Activated gamma-delta T cell treated with Interleukin-2 at 50 U/mL for 16 hours (primary cell): ENCODE data around the gene NEU1.
"Not testable (repeated sequence)": the region's sequence is repeated elsewhere in the genome, so short reads cannot be mapped to it uniquely, and the experiment has no call there.

Experiments used
- DNase-seq: peaks from one replicate; pipeline ENCODE4 v3.0.0-alpha.2; 2020

Gene NEU1

DNA sequence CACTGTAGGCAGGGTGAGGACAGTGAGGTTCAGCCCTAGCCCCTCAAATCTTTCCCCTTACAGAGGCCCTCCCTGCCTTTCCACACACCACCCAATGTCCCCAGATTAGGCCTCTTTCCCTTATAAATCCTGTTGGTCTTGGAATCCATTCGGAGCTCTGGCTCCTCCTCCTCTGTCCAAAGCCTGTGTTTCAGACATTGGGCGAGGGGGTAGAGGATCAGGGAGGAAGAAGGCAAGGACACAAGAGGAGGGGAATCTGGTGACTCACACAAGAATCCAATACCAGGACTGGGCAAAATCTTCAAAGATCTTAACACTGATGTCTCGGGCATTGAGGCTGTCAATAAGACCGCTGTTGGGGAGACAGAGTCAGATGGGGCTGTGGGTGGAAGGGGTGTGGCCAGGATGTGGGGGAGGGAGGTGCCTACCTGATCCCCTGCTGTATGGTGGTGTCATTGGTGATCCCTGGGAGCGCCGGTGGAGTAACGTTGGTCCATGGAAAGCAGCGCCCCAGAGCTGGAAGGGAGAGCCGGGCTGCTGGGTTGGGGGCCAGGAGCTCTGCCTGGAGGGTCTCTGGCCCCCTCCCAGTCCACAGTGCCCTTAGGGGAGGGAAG lies 8.5 kb upstream of the NEU1 start:
- DNase-seq, result no peak

- DNase-seq, result no peak
These were observed 7.8 kb upstream of the NEU1 start for GRCh38 chr6:31870385-31870921.

GRCh38 chr6:31869343-31869742 lies 6.7 kb upstream of the NEU1 start:
- DNase-seq, result no peak

- not testable (repeated sequence) for DNase-seq
These were observed 6.0 kb upstream of the NEU1 start for GRCh38 chr6:31868658-31868971.

GRCh38 chr6:31865205-31866118 lies 2.8 kb upstream of the NEU1 start:
- no peak for DNase-seq

DNA sequence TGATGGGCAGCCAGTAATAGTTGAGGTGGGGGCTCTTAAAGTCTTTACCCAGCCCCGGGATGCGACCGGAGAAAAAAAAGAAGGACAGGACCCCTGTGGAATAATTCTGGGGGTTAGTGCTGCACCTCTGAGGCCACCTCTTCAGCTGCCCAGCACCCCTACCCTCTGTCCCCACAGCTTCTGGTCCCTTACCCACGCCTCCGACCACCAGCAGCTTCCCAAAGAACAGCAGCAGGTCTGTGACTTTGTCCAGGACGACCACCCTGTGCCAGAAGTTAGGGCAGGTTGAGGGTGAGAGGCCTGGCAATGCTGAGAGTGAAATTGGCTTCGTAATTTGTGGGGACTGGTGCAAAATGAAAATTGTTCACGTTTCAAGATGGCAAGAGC lies 2.2 kb upstream of the NEU1 start:
- DNase-seq, result no peak

DNA sequence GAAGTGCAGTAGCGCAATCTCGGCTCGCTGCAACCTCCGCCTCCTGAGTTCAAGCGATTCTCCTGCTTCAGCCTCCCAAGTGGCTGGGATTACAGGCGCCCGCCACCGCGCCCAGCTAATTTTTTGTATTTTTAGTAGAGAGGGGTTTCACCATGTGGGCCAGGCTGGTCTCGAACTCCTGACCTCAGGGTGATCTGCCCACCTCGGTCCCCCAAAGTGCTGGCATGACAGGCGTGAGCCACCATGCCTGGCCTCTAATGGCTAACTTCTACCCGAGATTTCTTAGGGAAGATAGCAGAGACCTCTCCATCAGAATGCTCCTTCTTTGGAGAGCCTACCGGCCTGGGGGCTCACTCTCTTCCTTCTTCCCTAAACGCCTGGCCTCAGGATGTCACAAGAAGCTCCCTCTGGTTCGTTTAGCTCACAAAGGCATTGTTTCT lies 1.5 kb upstream of the NEU1 start:
- not testable (repeated sequence) for DNase-seq

- no peak for DNase-seq
These were observed 690 bp downstream of the NEU1 start for GRCh38 chr6:31861919-31862343.

- no peak for DNase-seq
These were observed 1.5 kb downstream of the NEU1 start for GRCh38 chr6:31861150-31861549.

GRCh38 chr6:31860349-31860748 lies 2.3 kb downstream of the NEU1 start:
- no peak for DNase-seq

DNA sequence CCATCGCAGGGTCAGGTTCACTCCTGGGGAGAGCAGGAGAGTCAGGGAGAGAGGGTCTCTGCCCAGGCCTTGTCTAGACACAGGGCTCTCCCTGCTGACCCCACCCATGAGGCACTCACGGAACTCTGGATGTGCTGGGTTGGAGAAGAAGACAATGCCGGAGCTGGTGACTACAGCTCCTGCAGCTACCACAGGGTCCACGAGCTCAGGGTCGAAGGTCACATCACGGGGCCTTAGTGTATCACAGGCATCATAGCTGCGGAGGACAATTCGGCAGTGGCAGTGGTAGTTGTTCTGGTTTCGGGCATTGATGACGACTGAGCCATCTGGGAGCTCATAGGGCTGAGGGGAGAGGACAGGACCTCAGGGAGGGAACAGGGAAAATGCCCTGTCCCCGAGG lies 2.7 kb downstream of the NEU1 start:
- no peak for DNase-seq

- no peak for DNase-seq
These were observed 3.9 kb downstream of the NEU1 start for GRCh38 chr6:31858707-31859106.

DNA sequence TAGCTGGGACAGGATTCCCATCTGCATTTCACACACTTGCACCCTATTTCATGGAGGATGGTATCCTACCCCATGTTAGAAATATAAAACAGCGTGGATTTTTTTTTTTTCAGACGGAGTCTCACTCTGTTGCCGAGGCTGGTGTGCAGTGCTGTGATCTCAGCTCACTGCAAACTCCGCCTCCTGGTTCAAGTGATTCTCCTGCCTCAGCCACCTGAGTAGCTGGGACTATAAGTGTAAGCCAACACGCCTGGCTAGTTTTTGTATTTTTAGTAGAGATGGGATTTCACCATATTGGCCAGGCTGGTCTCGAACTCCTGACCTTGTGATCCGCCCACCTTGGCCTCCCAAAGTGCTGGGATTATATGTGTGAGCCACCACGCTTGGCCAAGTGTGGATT lies 4.8 kb downstream of the NEU1 start:
- not testable (repeated sequence) for DNase-seq

GRCh38 chr6:31851980-31852718 lies 10.5 kb downstream of the NEU1 start:
- DNase-seq, result not testable (repeated sequence)

GRCh38 chr6:31851485-31851832 lies 11.2 kb downstream of the NEU1 start:
- no peak for DNase-seq

- no peak for DNase-seq
These were observed 11.7 kb downstream of the NEU1 start for GRCh38 chr6:31850765-31851484.

- no peak for DNase-seq
These were observed 15.2 kb downstream of the NEU1 start for GRCh38 chr6:31847276-31847978.

DNA sequence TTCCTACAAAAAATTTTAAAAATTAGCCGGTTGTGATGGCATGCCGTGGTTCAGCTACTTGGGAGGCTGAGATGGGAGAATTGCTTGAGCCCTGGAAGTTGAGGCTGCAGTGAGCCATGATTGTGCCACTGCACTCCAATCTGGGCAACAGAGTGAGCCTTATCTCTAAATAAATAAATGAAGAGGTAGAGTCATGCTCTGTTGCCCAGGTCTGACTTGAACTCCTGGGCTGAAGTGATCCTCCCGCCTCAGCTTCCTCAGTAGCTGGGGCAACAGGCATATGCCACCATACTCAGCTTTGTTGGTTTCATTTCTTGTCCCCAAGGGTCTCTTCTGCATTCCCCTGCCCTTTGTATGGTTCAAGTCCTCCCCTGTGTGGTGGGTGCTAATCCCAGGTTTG lies 18.1 kb downstream of the NEU1 start:
- no peak for DNase-seq

DNA sequence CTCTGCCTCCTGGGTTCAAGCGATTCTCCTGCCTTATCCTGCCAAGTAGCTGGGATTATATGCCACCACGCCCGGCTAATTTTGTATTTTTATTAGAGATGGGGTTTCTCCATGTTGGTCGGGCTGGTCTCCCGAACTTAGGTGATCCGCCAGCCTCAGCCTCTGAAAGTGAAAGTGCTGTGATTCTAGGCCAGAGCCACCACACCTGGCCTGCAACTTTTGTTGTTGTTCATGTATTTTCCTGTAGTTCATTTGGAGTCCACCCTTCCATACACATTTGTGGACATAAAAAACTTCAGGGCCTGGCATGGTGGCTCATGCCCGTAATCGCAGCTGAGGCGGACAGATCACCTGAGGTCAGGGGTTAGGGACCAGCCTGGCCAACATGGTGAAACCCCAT lies 20.6 kb downstream of the NEU1 start:
- DNase-seq, result no peak

DNA sequence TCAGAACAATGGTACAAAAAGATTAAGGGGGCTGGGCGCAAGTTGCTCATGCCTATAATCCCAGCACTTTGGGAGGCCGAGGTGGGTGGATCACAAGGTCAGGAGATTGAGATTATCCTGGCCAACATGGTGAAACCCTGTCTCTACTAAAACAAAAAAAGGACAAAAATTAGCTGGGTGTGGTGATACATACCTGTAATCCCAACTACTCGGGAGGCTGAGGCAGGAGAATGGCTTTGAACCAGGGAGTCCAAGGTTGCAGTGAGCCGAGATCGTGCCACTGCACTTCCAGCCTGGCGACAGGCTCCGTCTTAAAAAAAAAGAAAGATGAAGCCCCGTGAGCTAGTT lies 22.9 kb downstream of the NEU1 start:
- DNase-seq, result not testable (repeated sequence)

GRCh38 chr6:31838968-31839367 lies 23.7 kb downstream of the NEU1 start:
- no peak for DNase-seq

DNA sequence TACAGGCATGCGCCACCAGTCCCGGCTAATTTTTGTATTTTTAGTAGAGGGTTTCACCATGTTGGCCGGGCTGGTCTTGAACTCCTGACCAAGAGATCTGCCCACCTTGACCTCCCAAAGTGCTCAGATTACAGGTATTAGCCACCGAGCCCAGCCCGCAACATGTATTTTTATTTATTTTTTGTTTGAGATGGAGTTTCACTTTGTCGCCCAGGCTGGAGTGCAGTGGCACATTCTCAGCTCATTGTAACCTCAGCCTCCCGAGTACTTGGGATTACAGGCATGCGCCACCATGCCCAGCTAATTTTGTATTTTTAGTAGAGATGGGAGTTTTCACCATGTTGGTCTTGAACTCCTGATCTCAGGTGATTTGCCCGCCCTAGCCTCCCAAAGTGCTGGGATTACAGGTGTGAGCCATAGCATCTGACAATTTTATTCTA lies 24.5 kb downstream of the NEU1 start:
- DNase-seq, result not testable (repeated sequence)
